Measurements from ENCODE around the gene NOP9. TPM values are rescaled to one million over a fixed set of nuclear protein-coding genes. Genes with fewer than 3 reads are reported as not detected.

NOP9 gene
- total RNA-seq, 4 donors from 2014 or later: 14.5 to 30.0 (median 22.4) TPM

- Histone ChIP-seq H3K36me3 (peaks cover 0 to 60% (median 0%) of the 10 kb centered on the region in 3 donors), H3K4me3 (no peak overlapping the region), H3K27me3 (no peaks in the 10 kb centered on the region), H3K9me3 (no peaks in the 10 kb centered on the region), H3K27ac (no peak overlapping the region), H3K4me1 (peaks cover 0 to 30% (median 9%) of the 10 kb centered on the region in 4 donors)
- DNase-seq: no peak
- no peak for TF ChIP-seq CTCF (IDR thresholded peaks at IDR 0.05)
- TF ChIP-seq POLR2A (IDR thresholded peaks at IDR 0.05): no peak
These were observed 4.4 kb downstream of the NOP9 start for GRCh38 chr14:24304019-24304387.

GRCh38 chr14:24307156-24307574 is 7.5 kb downstream of the NOP9 start:
- H3K27ac ChIP-seq: peak overlapping the region in 3 of 4 donors; percentile 68 to 94 (median 82)
- peak overlapping the region in 3 of 4 donors; percentile 8 to 56 (median 49) for H3K4me3 ChIP-seq
- H3K9me3 ChIP-seq: no peaks in the 10 kb centered on the region
- peaks cover 8 to 40% (median 15%) of the 10 kb centered on the region in 4 donors for H3K4me1 ChIP-seq
- DNase-seq: no peak
- H3K27me3 ChIP-seq: no peaks in the 10 kb centered on the region
- peaks cover 0 to 52% (median 0%) of the 10 kb centered on the region in 3 donors for H3K36me3 ChIP-seq
- no peak for TF ChIP-seq POLR2A (IDR thresholded peaks at IDR 0.05)
- TF ChIP-seq CTCF (IDR thresholded peaks at IDR 0.05): no peak

- no peaks in the 10 kb centered on the region for H3K9me3 ChIP-seq
- H3K4me1 ChIP-seq: peaks cover 8 to 46% (median 18%) of the 10 kb centered on the region in 4 donors
- peak within 1 kb of the TSS in 3 of 4 donors; percentile 8 to 56 (median 49) for H3K4me3 ChIP-seq
- peak; percentile 63 to 86 (median 86) for DNase-seq
- H3K27me3 ChIP-seq: no peaks in the 10 kb centered on the region
- peaks cover 0 to 46% (median 0%) of the 10 kb centered on the region in 3 donors for H3K36me3 ChIP-seq
- H3K27ac ChIP-seq: peak within 1 kb of the TSS in 3 of 4 donors; percentile 68 to 94 (median 82)
- peak; percentile 45 to 89 for TF ChIP-seq POLR2A (IDR thresholded peaks at IDR 0.05)
- peak; percentile 76 to 95 (median 92) for TF ChIP-seq CTCF (IDR thresholded peaks at IDR 0.05)
These were observed 8.1 kb downstream of the NOP9 start, which contains the start of gene CIDEB for GRCh38 chr14:24307575-24308341. Gene CIDEB, minus strand, starts transcription at chr14:24307977. Its CDS starts 119 bp downstream, at chr14:24307858.

- peaks cover 0 to 39% (median 0%) of the 10 kb centered on the region in 3 donors for H3K36me3 ChIP-seq
- DNase-seq: no peak
- H3K9me3 ChIP-seq: no peaks in the 10 kb centered on the region
- peak overlapping the region in 3 of 4 donors; percentile 2 to 94 (median 82) for H3K27ac ChIP-seq
- no peaks in the 10 kb centered on the region for H3K27me3 ChIP-seq
- TF ChIP-seq POLR2A (IDR thresholded peaks at IDR 0.05) (no peak), CTCF (IDR thresholded peaks at IDR 0.05) (no peak)
- H3K4me3 ChIP-seq: peak overlapping the region in 1 of 4 donors; percentile 14
- H3K4me1 ChIP-seq: peaks cover 8 to 49% (median 22%) of the 10 kb centered on the region in 4 donors
These were observed 8.9 kb downstream of the NOP9 start for GRCh38 chr14:24308342-24309124.

GRCh38 chr14:24309538-24310264 is 10.1 kb downstream of the NOP9 start, which contains the start of gene LTB4R2:
Gene LTB4R2, plus strand, starts transcription at chr14:24310140. Its CDS starts 525 bp downstream, at chr14:24310665.
- H3K27me3 ChIP-seq: no peaks in the 10 kb centered on the region
- H3K4me3 ChIP-seq: peak within 1 kb of the TSS; percentile 44 to 64 (median 58)
- H3K36me3 ChIP-seq: peaks cover 0 to 27% (median 0%) of the 10 kb centered on the region in 3 donors
- TF ChIP-seq POLR2A (IDR thresholded peaks at IDR 0.05) (no peak), CTCF (IDR thresholded peaks at IDR 0.05) (no peak)
- peaks cover 8 to 57% (median 27%) of the 10 kb centered on the region in 4 donors for H3K4me1 ChIP-seq
- H3K9me3 ChIP-seq: no peaks in the 10 kb centered on the region
- DNase-seq: no peak
- peak within 1 kb of the TSS; percentile 62 to 96 (median 85) for H3K27ac ChIP-seq
